ENCODE data around the gene MBP. TPM values are rescaled to one million over a fixed set of nuclear protein-coding genes. Genes with fewer than 3 reads are reported as not detected.

The MBP gene
- total RNA-seq, 2 donors from 2014 or later, result 15.4 to 15.8 TPM

GRCh38 chr18:76974386-76974785 is 158.2 kb downstream of the MBP start:
- H3K36me3 ChIP-seq, result no peaks in the 10 kb centered on the region
- H3K9me3 ChIP-seq, result no peaks in the 10 kb centered on the region
- no peak for TF ChIP-seq CTCF (IDR thresholded peaks at IDR 0.05)
- no peak overlapping the region for H3K27ac ChIP-seq
- no peak for DNase-seq (ENCODE audit: low spot score)
- H3K4me1 ChIP-seq, result peaks cover 0 to 12% of the 10 kb centered on the region in 2 donors
- H3K4me3 ChIP-seq, result no peak overlapping the region
- no peaks in the 10 kb centered on the region for H3K27me3 ChIP-seq

- DNase-seq (ENCODE audit: low spot score), result no peak
- Histone ChIP-seq H3K27ac (no peak overlapping the region), H3K36me3 (peaks cover 6% of the 10 kb centered on the region), H3K4me3 (no peak overlapping the region), H3K27me3 (no peaks in the 10 kb centered on the region), H3K4me1 (peaks cover 0 to 12% of the 10 kb centered on the region in 2 donors), H3K9me3 (no peaks in the 10 kb centered on the region)
- TF ChIP-seq CTCF (IDR thresholded peaks at IDR 0.05), result no peak
Measured at GRCh38 chr18:76973520-76974266, 158.9 kb downstream of the MBP start.

- Histone ChIP-seq H3K27ac (no peak overlapping the region), H3K4me3 (no peak overlapping the region), H3K36me3 (peaks cover 10% of the 10 kb centered on the region)
Measured at GRCh38 chr18:76972846-76973519, 159.6 kb downstream of the MBP start.

GRCh38 chr18:76972241-76972640 is 160.3 kb downstream of the MBP start:
- Histone ChIP-seq H3K4me1 (peaks cover 0 to 1% of the 10 kb centered on the region in 2 donors), H3K9me3 (no peaks in the 10 kb centered on the region), H3K4me3 (no peak overlapping the region), H3K36me3 (peaks cover 10% of the 10 kb centered on the region), H3K27ac (no peak overlapping the region), H3K27me3 (no peaks in the 10 kb centered on the region)
- TF ChIP-seq CTCF (IDR thresholded peaks at IDR 0.05), result no peak
- no peak for DNase-seq (ENCODE audit: low spot score)

More at GRCh38 chr18:76972846-76973519, 159.6 kb downstream of the MBP start:
- peak; percentile 56 for DNase-seq (ENCODE audit: low spot score)
- Histone ChIP-seq H3K4me1 (peaks cover 0 to 9% of the 10 kb centered on the region in 2 donors), H3K9me3 (no peaks in the 10 kb centered on the region), H3K27me3 (no peaks in the 10 kb centered on the region)
- no peak for TF ChIP-seq CTCF (IDR thresholded peaks at IDR 0.05)

- no peak for DNase-seq (ENCODE audit: low spot score)
- no peak overlapping the region for H3K27ac ChIP-seq
Measured at GRCh38 chr18:76970770-76971559, 161.6 kb downstream of the MBP start.

More at GRCh38 chr18:76970770-76971559, 161.6 kb downstream of the MBP start:
- Histone ChIP-seq H3K9me3 (no peaks in the 10 kb centered on the region), H3K36me3 (peaks cover 10% of the 10 kb centered on the region), H3K4me3 (no peak overlapping the region), H3K27me3 (no peaks in the 10 kb centered on the region), H3K4me1 (no peaks in the 10 kb centered on the region)
- TF ChIP-seq CTCF (IDR thresholded peaks at IDR 0.05), result no peak

Data from right atrium auricular region (tissue), 2 donors.